H1 (cell line): ENCODE measurements around the gene TDRD9.

Experiments
- BRCA1 ChIP-seq: IDR thresholded peaks from 2 replicates; pipeline ENCODE4 v1.6.1; 2012; ENCODE audit warnings: low read depth, low read length, improper control_type of control experiment
- CEBPB ChIP-seq: IDR thresholded peaks from 2 replicates; pipeline ENCODE4 v1.6.1; 2012; ENCODE audit warnings: low read depth, low read length
- CTCF ChIP-seq, 3 experiments: IDR thresholded peaks; 1 replicate in 2 of 3; 2 replicates in 1 of 3; pipeline versions ENCODE4 v1.5.1 to v1.6.1; 2011; ENCODE audit warnings: low read length in 3 of 3, mild to moderate bottlenecking in 3 of 3, inconsistent platforms in 2 of 3, low read depth in 1 of 3, moderate library complexity in 1 of 3; ENCODE audit not compliant: insufficient read depth in 1 of 3; ENCODE audit errors: control extremely low read depth in 1 of 3
- EZH2 ChIP-seq: fragments of 200-600 bp; sonication (generic); IDR thresholded peaks from 2 replicates; pipeline ENCODE4 v1.7.1; 2012; ENCODE audit warnings: low read depth, mild to moderate bottlenecking, moderate library complexity, low read length, inconsistent platforms; ENCODE audit not compliant: severe bottlenecking
- GABPA ChIP-seq: IDR thresholded peaks from 2 replicates; pipeline ENCODE4 v1.6.1; 2011; ENCODE audit warnings: mild to moderate bottlenecking, low read length, moderate library complexity, borderline replicate concordance; ENCODE audit not compliant: insufficient read depth
- MAX ChIP-seq: IDR thresholded peaks from 2 replicates; pipeline ENCODE4 v1.6.1; 2012; ENCODE audit warnings: inconsistent platforms
- POLR2A ChIP-seq, 2 experiments: IDR thresholded peaks; 1 replicate in 1 of 2; 2 replicates in 1 of 2; pipeline ENCODE4 v1.6.1; 2011; ENCODE audit warnings: low read depth in 2 of 2, low read length in 2 of 2, mild to moderate bottlenecking in 2 of 2; ENCODE audit errors: control extremely low read depth in 1 of 2
- TCF12 ChIP-seq: IDR thresholded peaks from 2 replicates; pipeline ENCODE4 v1.6.1; 2011; ENCODE audit warnings: low read depth, mild to moderate bottlenecking, low read length
- TF ChIP-seq, protein P1 (sequence below): IDR thresholded peaks from 2 replicates; pipeline ENCODE4 v1.6.1; 2012; ENCODE audit warnings: low read length, inconsistent platforms
- TF ChIP-seq, protein P2 (sequence below): IDR thresholded peaks from 2 replicates; pipeline ENCODE4 v1.6.1; 2011; ENCODE audit warnings: low read depth, mild to moderate bottlenecking, low read length; ENCODE audit not compliant: insufficient read depth
- TF ChIP-seq, protein P3 (sequence below): IDR thresholded peaks from 2 replicates; pipeline ENCODE4 v1.6.1; 2011; ENCODE audit warnings: low read length, improper control_type of control experiment

DNA sequence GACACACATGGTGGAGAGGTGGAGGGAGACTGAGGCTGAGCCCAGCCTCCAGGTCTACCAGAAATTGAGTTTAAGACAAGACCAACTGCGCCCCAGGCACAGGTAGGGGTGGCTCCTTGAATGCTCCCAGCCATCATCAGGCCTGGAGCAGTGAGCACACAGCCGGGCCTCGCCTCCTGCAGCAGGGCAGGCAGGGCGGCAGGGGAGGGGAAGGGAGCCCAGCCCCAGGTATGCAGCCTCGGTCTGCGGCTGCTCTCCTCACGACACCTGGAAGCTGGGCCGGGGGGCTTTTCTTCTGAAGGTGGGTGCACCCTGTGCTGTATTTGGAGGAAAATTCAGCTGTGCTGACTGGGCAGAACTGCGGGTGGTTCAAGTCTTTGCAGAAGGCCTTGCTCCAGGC lies 29.5 kb upstream of the TDRD9 start:
- no peak for TF ChIP-seq MAX
- TF ChIP-seq, protein P1, sequence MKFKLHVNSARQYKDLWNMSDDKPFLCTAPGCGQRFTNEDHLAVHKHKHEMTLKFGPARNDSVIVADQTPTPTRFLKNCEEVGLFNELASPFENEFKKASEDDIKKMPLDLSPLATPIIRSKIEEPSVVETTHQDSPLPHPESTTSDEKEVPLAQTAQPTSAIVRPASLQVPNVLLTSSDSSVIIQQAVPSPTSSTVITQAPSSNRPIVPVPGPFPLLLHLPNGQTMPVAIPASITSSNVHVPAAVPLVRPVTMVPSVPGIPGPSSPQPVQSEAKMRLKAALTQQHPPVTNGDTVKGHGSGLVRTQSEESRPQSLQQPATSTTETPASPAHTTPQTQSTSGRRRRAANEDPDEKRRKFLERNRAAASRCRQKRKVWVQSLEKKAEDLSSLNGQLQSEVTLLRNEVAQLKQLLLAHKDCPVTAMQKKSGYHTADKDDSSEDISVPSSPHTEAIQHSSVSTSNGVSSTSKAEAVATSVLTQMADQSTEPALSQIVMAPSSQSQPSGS: no peak
- TF ChIP-seq POLR2A (IDR thresholded peaks at IDR 0.05; ENCODE audit: control extremely low read depth in 1 of 2, low read depth in 2 of 2, low read length in 2 of 2): no peak
- no peak for TF ChIP-seq CTCF (IDR thresholded peaks at IDR 0.05; ENCODE audit: control extremely low read depth in 1 of 3, insufficient read depth in 1 of 3, low read depth in 1 of 3, low read length in 3 of 3)
- no peak for TF ChIP-seq CEBPB
- TF ChIP-seq, protein P2, sequence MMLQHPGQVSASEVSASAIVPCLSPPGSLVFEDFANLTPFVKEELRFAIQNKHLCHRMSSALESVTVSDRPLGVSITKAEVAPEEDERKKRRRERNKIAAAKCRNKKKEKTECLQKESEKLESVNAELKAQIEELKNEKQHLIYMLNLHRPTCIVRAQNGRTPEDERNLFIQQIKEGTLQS: no peak
- TF ChIP-seq, protein P3, sequence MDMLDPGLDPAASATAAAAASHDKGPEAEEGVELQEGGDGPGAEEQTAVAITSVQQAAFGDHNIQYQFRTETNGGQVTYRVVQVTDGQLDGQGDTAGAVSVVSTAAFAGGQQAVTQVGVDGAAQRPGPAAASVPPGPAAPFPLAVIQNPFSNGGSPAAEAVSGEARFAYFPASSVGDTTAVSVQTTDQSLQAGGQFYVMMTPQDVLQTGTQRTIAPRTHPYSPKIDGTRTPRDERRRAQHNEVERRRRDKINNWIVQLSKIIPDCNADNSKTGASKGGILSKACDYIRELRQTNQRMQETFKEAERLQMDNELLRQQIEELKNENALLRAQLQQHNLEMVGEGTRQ: no peak
- TF ChIP-seq GABPA: no peak
- no peak for TF ChIP-seq BRCA1
- TF ChIP-seq EZH2: no peak
- TF ChIP-seq TCF12: no peak
